ENCODE measurements around the gene G6PC3. TPM values are rescaled to one million over a fixed set of nuclear protein-coding genes. Genes with fewer than 3 reads are reported as not detected.

Gene G6PC3
- total and polyA plus RNA-seq, 2 donors (not counting 3 experiments of a cell fraction or from before 2014, with no cell fraction given): 78.4 to 194 TPM

GRCh38 chr17:44084921-44085320, 14.4 kb downstream of the G6PC3 start:
- H3K4me3 ChIP-seq (replicated peaks in 1 of 3; ENCODE audit: insufficient read depth in 1 of 3, low read depth in 1 of 3, low read length in 3 of 3): no peak overlapping the region
- no peaks in the 10 kb centered on the region for H3K27me3 ChIP-seq (ENCODE audit: control insufficient read depth in 2 of 2, insufficient read depth in 2 of 2, low read length in 2 of 2)
- no peak overlapping the region for H3K4me2 ChIP-seq (ENCODE audit: insufficient read depth, low read length)
- ChIA-PET POLR2A (no interaction called here), CTCF (interaction anchor here (1.5 to 1.9 kb wide), 2 partner anchors 11 to 12 kb away, joined by 4 to 5 read pairs; no protein-coding TSS in a partner anchor)
- no peak overlapping the region for H2AFZ ChIP-seq (ENCODE audit: low read depth, low read length)
- dilution Hi-C loops (cut with MboI; ENCODE audit: extremely low pct_ligation_motif_present, low sequenced_read_pairs): no loop called here
- peaks cover 0 to 14% of the 10 kb centered on the region in 2 experiments for H3K36me3 ChIP-seq (ENCODE audit: control insufficient read depth in 2 of 2, extremely low read depth in 1 of 2, insufficient read depth in 2 of 2, low read length in 2 of 2)
- no peaks in the 10 kb centered on the region for H3K79me2 ChIP-seq (ENCODE audit: control insufficient read depth, insufficient read depth, low read length)
- BruUV-seq (replicated peaks): no TSS peak
- peaks cover 6% of the 10 kb centered on the region for H3K4me1 ChIP-seq (ENCODE audit: control insufficient read depth, extremely low read depth, insufficient read depth, low read length)
- FAIRE-seq (no peak), DNase-seq (ENCODE audit: low read depth, low spot score) (no peak)
- intact Hi-C loops (cut with micrococcal nuclease): loop anchor here (2.0 kb wide), 1 partner anchor 30 kb away; no protein-coding TSS in a partner anchor
- TF ChIP-seq FOS (IDR thresholded peaks at IDR 0.05; ENCODE audit: borderline replicate concordance, insufficient read depth, low read length) (no peak), POLR2A (IDR thresholded peaks at IDR 0.05; ENCODE audit: low read depth, low read length) (no peak), MYC (IDR thresholded peaks at IDR 0.05; ENCODE audit: low read depth, low read length) (no peak), MAX (IDR thresholded peaks at IDR 0.05; ENCODE audit: insufficient read depth, insufficient read length) (no peak), GATA2 (IDR thresholded peaks at IDR 0.05; ENCODE audit: insufficient read depth, insufficient read length, low read depth, low read length) (no peak), POLR2AphosphoS5 (IDR thresholded peaks at IDR 0.05; ENCODE audit: insufficient read depth, low read depth, low read length) (no peak), JUN (IDR thresholded peaks at IDR 0.05; ENCODE audit: borderline replicate concordance, insufficient read depth, insufficient read length, low read depth) (no peak), EZH2 (IDR thresholded peaks at IDR 0.05; ENCODE audit: borderline replicate concordance, low read depth, low read length, severe bottlenecking) (no peak)
- TF ChIP-seq, protein P1, sequence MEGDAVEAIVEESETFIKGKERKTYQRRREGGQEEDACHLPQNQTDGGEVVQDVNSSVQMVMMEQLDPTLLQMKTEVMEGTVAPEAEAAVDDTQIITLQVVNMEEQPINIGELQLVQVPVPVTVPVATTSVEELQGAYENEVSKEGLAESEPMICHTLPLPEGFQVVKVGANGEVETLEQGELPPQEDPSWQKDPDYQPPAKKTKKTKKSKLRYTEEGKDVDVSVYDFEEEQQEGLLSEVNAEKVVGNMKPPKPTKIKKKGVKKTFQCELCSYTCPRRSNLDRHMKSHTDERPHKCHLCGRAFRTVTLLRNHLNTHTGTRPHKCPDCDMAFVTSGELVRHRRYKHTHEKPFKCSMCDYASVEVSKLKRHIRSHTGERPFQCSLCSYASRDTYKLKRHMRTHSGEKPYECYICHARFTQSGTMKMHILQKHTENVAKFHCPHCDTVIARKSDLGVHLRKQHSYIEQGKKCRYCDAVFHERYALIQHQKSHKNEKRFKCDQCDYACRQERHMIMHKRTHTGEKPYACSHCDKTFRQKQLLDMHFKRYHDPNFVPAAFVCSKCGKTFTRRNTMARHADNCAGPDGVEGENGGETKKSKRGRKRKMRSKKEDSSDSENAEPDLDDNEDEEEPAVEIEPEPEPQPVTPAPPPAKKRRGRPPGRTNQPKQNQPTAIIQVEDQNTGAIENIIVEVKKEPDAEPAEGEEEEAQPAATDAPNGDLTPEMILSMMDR (IDR thresholded peaks at IDR 0.05; ENCODE audit: extremely low read depth in 1 of 2, insufficient read depth in 1 of 2, low read depth in 1 of 2, low read length in 2 of 2): no peak
- no peaks in the 10 kb centered on the region for H4K20me1 ChIP-seq (replicated peaks; ENCODE audit: control insufficient read depth, extremely low read depth, insufficient read depth, low read length)
- H3K27ac ChIP-seq (ENCODE audit: insufficient read depth, low read depth, low read length): no peak overlapping the region
- no peaks in the 10 kb centered on the region for H3K9me1 ChIP-seq (replicated peaks; ENCODE audit: control insufficient read depth, extremely low read depth, insufficient read depth, low read length)
- no peaks in the 10 kb centered on the region for H3K9me3 ChIP-seq (replicated peaks; ENCODE audit: control insufficient read depth, insufficient read depth, low read length)
- no peak overlapping the region for H3K9ac ChIP-seq (replicated peaks; ENCODE audit: extremely low read depth, insufficient read depth, low read length)

All from endothelial cell of umbilical vein (primary cell).